CD4-positive, CD25-positive, alpha-beta regulatory T cell (primary cell): ENCODE data around the gene HIP1R. TPM values are rescaled to one million over a fixed set of nuclear protein-coding genes. Genes with fewer than 3 reads are reported as not detected.
"Not testable (repeated sequence)": the region's sequence is repeated elsewhere in the genome, so short reads cannot be mapped to it uniquely, and the experiment has no call there.

Experiments used
- ATAC-seq, 2 donors: fragments of 150-1000 bp; cut with Tn5 transposase; one replicate each; pipeline ENCODE4 v1.10.0; 2021; ENCODE audit warnings: low read depth in 2 of 2, moderate number of reproducible peaks in 2 of 2, moderate library complexity in 1 of 2
- DNase-seq, 3 donors: peaks; one replicate each; pipeline versions ENCODE4 v3.0.0 to v3.0.0-alpha.2; 2012 to 2022; ENCODE audit warnings: mixed read lengths in 1 of 3
- H3K27ac ChIP-seq: one replicate; pipeline ENCODE4 v1.7.0; 2013; ENCODE audit warnings: mild to moderate bottlenecking, low read length; ENCODE audit not compliant: insufficient read depth, poor library complexity, severe bottlenecking
- H3K27me3 ChIP-seq: one replicate; pipeline ENCODE4 v1.7.0; 2013; ENCODE audit warnings: low read length; ENCODE audit not compliant: control insufficient read depth, insufficient read depth
- H3K36me3 ChIP-seq: one replicate; pipeline ENCODE4 v1.7.0; 2013; ENCODE audit warnings: mild to moderate bottlenecking, low read length, moderate library complexity; ENCODE audit not compliant: control insufficient read depth, insufficient read depth
- H3K4me1 ChIP-seq: 2 replicates; pipeline ENCODE4 v1.7.0; 2013; ENCODE audit warnings: mild to moderate bottlenecking, low read length; ENCODE audit not compliant: insufficient read depth, control insufficient read depth, poor library complexity, severe bottlenecking
- H3K4me3 ChIP-seq: one replicate; pipeline ENCODE4 v1.7.0; 2013; ENCODE audit warnings: low read depth, mild to moderate bottlenecking, low read length, moderate library complexity
- H3K9me3 ChIP-seq, 2 experiments: 1 replicate in 1 of 2; 2 replicates in 1 of 2; pipeline ENCODE4 v1.7.0; 2013; ENCODE audit warnings: low read length in 2 of 2, mild to moderate bottlenecking in 1 of 2, moderate library complexity in 1 of 2; ENCODE audit not compliant: control insufficient read depth in 2 of 2
- H3K27ac Mint-ChIP-seq, 3 donors: one replicate each; pipeline ENCODE4 v1.8.0; 2020 to 2022; ENCODE audit warnings: mild to moderate bottlenecking in 3 of 3, mixed read lengths in 3 of 3, moderate library complexity in 2 of 3
- H3K27me3 Mint-ChIP-seq: one replicate; pipeline ENCODE4 v1.8.0; 2022; ENCODE audit warnings: mild to moderate bottlenecking, mixed read lengths
- H3K36me3 Mint-ChIP-seq: one replicate; pipeline ENCODE4 v1.8.0; 2020; ENCODE audit warnings: mixed read lengths
- H3K4me1 Mint-ChIP-seq, 4 donors: one replicate each; pipeline ENCODE4 v1.8.0; 2020 to 2022; ENCODE audit warnings: mixed read lengths in 4 of 4, mild to moderate bottlenecking in 1 of 4
- H3K4me3 Mint-ChIP-seq, 4 donors: one replicate each; pipeline ENCODE4 v1.8.0; 2020 to 2022; ENCODE audit warnings: mild to moderate bottlenecking in 4 of 4, mixed read lengths in 4 of 4, moderate library complexity in 3 of 4
- H3K9me3 Mint-ChIP-seq, 7 donors: one replicate each; pipeline ENCODE4 v1.8.0; 2020 to 2022; ENCODE audit warnings: mixed read lengths in 7 of 7, mild to moderate bottlenecking in 3 of 7, moderate library complexity in 2 of 7
- polyA plus RNA-seq, 4 donors: library from polyadenylated mRNA; unstranded; fragments of 300-500 nt; fragmentation: Illumina TruSeq; gene quantifications; one replicate each; pipeline ENCODE4 v1.2.3, GENCODE V29; 2021
- total RNA-seq: library from RNA; stranded (reverse); gene quantifications from one replicate; pipeline ENCODE4 v1.2.3, GENCODE V29; 2022

HIP1R gene
- total and polyA plus RNA-seq, 5 donors from 2014 or later = 3.8 to 56.0 (median 5.5) TPM

DNA sequence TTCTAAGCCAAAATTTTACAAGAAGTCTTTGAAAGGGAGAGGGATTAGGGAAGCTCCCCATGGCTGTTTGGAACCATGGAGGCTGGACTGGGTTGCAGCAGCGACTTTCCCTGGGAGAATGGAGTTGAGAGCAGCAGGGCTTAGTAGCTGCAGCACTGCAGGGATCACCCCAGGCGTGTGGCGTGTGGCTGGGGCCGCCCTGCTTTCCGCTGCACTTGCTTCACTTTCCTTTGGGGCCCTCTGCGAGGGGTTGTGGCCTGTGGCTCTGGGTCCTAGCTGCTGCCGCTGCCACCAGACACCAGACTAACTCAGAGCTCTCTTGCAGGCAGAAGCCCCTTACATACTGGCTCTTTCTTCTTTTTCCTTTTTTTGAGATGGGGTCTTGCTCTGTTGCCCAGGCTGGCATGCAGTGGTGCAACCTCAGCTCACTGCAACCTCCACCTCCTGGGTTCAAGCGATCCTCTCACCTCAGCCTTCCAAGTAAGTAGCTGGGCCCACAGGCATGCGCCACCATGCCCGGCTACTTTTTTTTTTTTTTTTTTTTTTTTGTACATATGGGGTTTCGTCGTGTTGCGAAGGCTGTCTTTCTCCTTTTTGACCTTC lies 35.5 kb upstream of the HIP1R start:
- ATAC-seq = no peak

DNA sequence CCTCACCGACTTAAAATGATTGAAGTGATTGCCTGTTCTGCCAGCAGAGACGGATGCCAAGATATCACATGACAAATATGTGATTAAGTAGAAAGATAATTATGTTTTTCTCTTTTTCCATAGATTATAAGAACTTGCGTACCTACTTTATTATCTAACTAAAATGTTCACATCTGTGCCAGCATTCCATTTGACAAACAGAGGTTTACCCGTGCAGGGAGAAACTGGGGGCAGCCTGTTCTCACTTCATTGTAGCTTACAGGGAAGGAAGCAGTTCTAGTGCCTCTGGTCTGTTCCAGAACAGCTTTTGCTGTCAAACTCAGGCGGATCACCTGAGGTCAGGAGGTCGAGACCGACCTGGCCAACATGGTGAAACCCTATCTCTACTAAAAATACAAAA lies 31.3 kb upstream of the HIP1R start:
- Mint-ChIP-seq H3K9me3 (no peaks in the 10 kb centered on the region), H3K4me1 (peaks cover 0 to 2% (median 0%) of the 10 kb centered on the region in 4 donors), H3K4me3 (no peak overlapping the region), H3K27me3 (peaks cover 8% of the 10 kb centered on the region), H3K36me3 (peaks cover 3% of the 10 kb centered on the region), H3K27ac (no peak overlapping the region)
- ATAC-seq (no peak), DNase-seq (no peak)
- Histone ChIP-seq H3K4me1 (no peaks in the 10 kb centered on the region), H3K36me3 (no peaks in the 10 kb centered on the region), H3K27me3 (no peaks in the 10 kb centered on the region), H3K27ac (no peak overlapping the region), H3K9me3 (no peaks in the 10 kb centered on the region), H3K4me3 (no peak overlapping the region)

More for the DNA sequence above, 35.5 kb upstream of the HIP1R start:
- H3K4me3 Mint-ChIP-seq = no peak overlapping the region
- no peaks in the 10 kb centered on the region for H3K36me3 Mint-ChIP-seq
- no peak overlapping the region for H3K27ac Mint-ChIP-seq
- H3K27me3 ChIP-seq = no peaks in the 10 kb centered on the region
- no peaks in the 10 kb centered on the region for H3K9me3 Mint-ChIP-seq
- no peaks in the 10 kb centered on the region for H3K4me1 Mint-ChIP-seq
- no peaks in the 10 kb centered on the region for H3K9me3 ChIP-seq
- H3K4me1 ChIP-seq = no peaks in the 10 kb centered on the region
- H3K27ac ChIP-seq = no peak overlapping the region
- no peak overlapping the region for H3K4me3 ChIP-seq
- H3K36me3 ChIP-seq = no peaks in the 10 kb centered on the region
- DNase-seq = no peak
- peaks cover 10% of the 10 kb centered on the region for H3K27me3 Mint-ChIP-seq

DNA sequence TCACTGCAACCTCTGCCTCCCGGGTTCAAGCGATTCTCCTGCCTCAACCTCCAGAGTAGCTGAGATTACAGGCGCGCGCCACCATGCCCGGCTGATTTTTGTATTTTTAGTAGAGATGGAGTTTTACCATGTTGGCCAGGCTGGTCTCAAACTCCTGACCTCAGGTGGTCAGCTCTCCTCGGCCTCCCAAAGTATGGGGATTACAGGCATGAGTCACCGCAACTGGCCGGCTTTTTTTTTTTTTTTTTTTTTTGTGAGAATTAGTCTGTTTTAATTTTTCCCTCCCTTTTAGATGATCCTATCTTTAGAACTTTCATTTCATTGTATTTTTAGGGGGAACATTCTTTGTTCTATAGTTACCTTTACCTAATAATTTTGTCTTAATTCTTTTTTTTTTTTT lies 30.3 kb upstream of the HIP1R start:
- H3K27ac Mint-ChIP-seq, H3K4me1 ChIP-seq, DNase-seq, H3K36me3 Mint-ChIP-seq, H3K27me3 ChIP-seq, H3K27me3 Mint-ChIP-seq, H3K4me1 Mint-ChIP-seq, H3K4me3 Mint-ChIP-seq, H3K27ac ChIP-seq, H3K9me3 ChIP-seq, H3K36me3 ChIP-seq, ATAC-seq, H3K9me3 Mint-ChIP-seq, H3K4me3 ChIP-seq: not testable (repeated sequence)

DNA sequence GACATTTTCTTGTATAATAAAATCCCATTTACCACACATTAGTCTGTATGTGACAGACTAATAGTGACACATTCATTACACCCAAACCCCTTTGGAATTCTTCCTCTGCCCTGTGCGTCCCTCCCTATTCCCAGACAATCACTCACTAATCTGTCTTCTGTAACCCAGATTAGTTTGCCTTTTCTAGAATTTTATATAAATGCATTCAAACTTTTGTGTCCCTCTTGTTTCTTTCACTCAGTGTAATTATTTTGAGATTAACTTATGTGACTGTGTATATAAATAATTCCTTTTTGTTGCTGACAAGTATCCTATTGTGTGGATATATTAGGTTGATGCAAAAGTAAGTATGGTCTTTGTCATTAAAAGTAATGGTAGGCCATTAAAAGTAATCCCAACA lies 27.6 kb upstream of the HIP1R start:
- Histone ChIP-seq H3K27ac (no peak overlapping the region), H3K36me3 (no peaks in the 10 kb centered on the region), H3K4me1 (no peaks in the 10 kb centered on the region), H3K9me3 (no peaks in the 10 kb centered on the region), H3K4me3 (no peak overlapping the region), H3K27me3 (no peaks in the 10 kb centered on the region)
- no peak for DNase-seq
- H3K27ac Mint-ChIP-seq = no peak overlapping the region
- no peaks in the 10 kb centered on the region for H3K9me3 Mint-ChIP-seq
- peaks cover 8% of the 10 kb centered on the region for H3K27me3 Mint-ChIP-seq
- H3K36me3 Mint-ChIP-seq = peaks cover 3% of the 10 kb centered on the region
- no peak overlapping the region for H3K4me3 Mint-ChIP-seq
- ATAC-seq = no peak
- peaks cover 0 to 2% (median 0%) of the 10 kb centered on the region in 4 donors for H3K4me1 Mint-ChIP-seq

DNA sequence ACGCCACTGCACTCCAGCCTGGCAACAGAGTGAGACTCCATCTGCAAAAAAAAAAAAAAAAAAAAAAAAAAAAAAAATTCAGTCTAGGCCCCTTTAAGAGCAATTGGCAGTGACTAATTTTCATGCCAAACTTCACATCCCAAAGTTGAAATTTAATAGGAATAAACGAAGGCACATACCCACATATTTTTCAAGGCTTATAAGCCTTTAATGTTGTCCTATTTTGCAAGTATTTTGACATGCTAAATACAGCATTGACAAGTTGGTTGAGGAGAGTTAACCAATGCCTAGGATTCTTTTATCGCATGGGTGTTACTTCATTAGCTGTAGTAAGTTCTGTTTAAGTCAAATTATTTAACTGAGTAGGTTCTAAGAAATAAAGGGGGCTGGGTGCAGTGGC lies 23.5 kb upstream of the HIP1R start:
- Histone ChIP-seq H3K9me3 (no peaks in the 10 kb centered on the region), H3K27me3 (no peaks in the 10 kb centered on the region), H3K4me1 (no peaks in the 10 kb centered on the region), H3K4me3 (no peak overlapping the region), H3K27ac (no peak overlapping the region), H3K36me3 (no peaks in the 10 kb centered on the region)
- Mint-ChIP-seq H3K27me3 (no peaks in the 10 kb centered on the region), H3K27ac (no peak overlapping the region), H3K36me3 (peaks cover 3% of the 10 kb centered on the region), H3K4me3 (no peak overlapping the region), H3K4me1 (peaks cover 0 to 2% (median 0%) of the 10 kb centered on the region in 4 donors), H3K9me3 (no peaks in the 10 kb centered on the region)
- ATAC-seq = no peak
- DNase-seq = no peak

DNA sequence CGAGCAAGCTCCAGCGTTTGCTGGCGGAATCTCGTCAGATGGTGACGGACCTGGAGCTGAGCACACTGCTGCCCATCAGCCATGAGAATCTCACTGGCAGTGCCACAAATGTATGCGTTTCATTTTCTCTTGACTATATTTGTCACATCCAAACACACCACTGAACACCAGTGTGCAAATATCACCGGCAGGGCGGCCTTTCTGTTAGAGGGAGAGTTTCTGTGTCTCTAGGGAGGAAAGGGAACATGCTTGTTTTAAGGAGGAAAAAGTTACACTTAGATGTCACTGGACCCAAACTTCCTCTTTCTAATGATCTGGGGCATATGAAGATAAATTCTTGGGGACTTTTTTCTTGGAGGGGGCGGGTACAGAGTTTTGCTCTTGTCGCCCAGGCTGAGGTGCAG lies 21.9 kb upstream of the HIP1R start:
- Mint-ChIP-seq H3K4me1 (peaks cover 0 to 2% (median 0%) of the 10 kb centered on the region in 4 donors), H3K27me3 (no peaks in the 10 kb centered on the region), H3K9me3 (no peaks in the 10 kb centered on the region), H3K36me3 (peaks cover 6% of the 10 kb centered on the region), H3K27ac (no peak overlapping the region), H3K4me3 (no peak overlapping the region)
- no peak overlapping the region for H3K27ac ChIP-seq
- H3K4me1 ChIP-seq = no peaks in the 10 kb centered on the region
- H3K36me3 ChIP-seq = no peaks in the 10 kb centered on the region
- no peak for DNase-seq
- no peaks in the 10 kb centered on the region for H3K27me3 ChIP-seq
- H3K9me3 ChIP-seq = no peaks in the 10 kb centered on the region
- no peak overlapping the region for H3K4me3 ChIP-seq
- ATAC-seq = peak in 1 of 2 donors; percentile 37

DNA sequence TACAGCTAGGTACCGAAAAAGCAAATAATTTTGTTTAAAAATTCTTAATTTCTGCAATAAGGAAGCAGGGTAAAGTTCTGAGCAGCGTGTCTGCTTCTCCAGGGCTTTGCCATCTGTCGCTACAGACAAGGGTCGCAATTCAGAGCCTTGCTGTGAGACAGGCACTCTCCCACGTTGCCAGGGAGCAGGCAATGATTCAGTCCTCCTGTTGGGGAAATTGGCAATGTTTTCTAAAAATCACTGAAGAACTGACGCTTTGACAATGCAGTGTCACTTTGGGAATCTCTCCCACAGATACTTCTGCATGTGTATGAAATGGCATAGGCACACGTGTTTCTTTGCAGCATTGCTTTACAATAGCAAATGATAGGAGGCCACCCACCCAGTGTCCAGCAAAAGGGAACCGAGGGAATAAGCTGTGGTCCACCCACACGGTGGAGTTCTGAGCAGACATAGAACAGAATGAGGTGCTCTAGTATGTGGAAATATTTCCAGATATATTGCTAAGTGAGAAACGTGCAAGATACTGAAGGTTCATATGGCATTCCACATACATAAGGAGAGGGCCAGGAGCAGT lies 16.0 kb upstream of the HIP1R start:
- no peak overlapping the region for H3K27ac ChIP-seq
- Mint-ChIP-seq H3K27ac (no peak overlapping the region), H3K36me3 (peaks cover 3% of the 10 kb centered on the region), H3K4me1 (peaks cover 0 to 5% (median 0%) of the 10 kb centered on the region in 4 donors), H3K27me3 (peaks cover 10% of the 10 kb centered on the region), H3K9me3 (no peaks in the 10 kb centered on the region), H3K4me3 (no peak overlapping the region)
- no peaks in the 10 kb centered on the region for H3K36me3 ChIP-seq
- H3K4me3 ChIP-seq = no peak overlapping the region
- no peak for ATAC-seq
- no peak for DNase-seq
- H3K9me3 ChIP-seq = no peaks in the 10 kb centered on the region
- no peaks in the 10 kb centered on the region for H3K4me1 ChIP-seq
- H3K27me3 ChIP-seq = no peaks in the 10 kb centered on the region

DNA sequence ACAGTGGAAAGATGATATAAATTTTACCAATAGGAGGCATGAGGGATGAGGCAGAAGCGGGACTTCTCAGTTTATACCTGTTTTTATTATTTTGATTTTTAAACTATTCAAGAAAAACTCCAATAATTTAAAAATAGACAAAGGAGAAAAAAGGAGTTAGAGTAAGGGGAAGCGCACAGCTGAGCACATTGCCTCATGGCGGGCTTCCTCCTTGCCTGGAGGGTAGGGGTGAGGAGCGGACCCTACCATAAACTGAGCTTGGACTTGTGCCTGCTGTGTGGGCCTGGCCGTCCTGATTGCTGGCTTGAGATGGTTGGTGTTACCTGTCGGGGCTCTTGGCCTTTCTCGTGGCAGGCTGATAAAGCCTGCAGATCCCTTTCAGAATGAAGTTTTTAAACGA lies 15.1 kb upstream of the HIP1R start:
- H3K36me3 ChIP-seq = no peaks in the 10 kb centered on the region
- no peak overlapping the region for H3K4me3 ChIP-seq
- Mint-ChIP-seq H3K27me3 (peaks cover 10% of the 10 kb centered on the region), H3K36me3 (peaks cover 3% of the 10 kb centered on the region), H3K9me3 (no peaks in the 10 kb centered on the region), H3K27ac (no peak overlapping the region), H3K4me3 (no peak overlapping the region), H3K4me1 (peaks cover 0 to 5% (median 0%) of the 10 kb centered on the region in 4 donors)
- no peaks in the 10 kb centered on the region for H3K4me1 ChIP-seq
- no peak overlapping the region for H3K27ac ChIP-seq
- no peak for ATAC-seq
- H3K27me3 ChIP-seq = no peaks in the 10 kb centered on the region
- DNase-seq = no peak
- no peaks in the 10 kb centered on the region for H3K9me3 ChIP-seq
